GM18508 (cell line): Measurements from ENCODE around the gene PLEKHH2.
"Not testable (repeated sequence)": the region's sequence is repeated elsewhere in the genome, so short reads cannot be mapped to it uniquely, and the experiment has no call there.

Source experiments
- ATAC-seq: cut with Tn5 transposase; IDR thresholded peaks from one replicate; pipeline ENCODE4 v1.9.1; 2021; ENCODE audit warnings: moderate number of reproducible peaks; ENCODE audit not compliant: insufficient read depth, unreplicated experiment

PLEKHH2 gene

DNA sequence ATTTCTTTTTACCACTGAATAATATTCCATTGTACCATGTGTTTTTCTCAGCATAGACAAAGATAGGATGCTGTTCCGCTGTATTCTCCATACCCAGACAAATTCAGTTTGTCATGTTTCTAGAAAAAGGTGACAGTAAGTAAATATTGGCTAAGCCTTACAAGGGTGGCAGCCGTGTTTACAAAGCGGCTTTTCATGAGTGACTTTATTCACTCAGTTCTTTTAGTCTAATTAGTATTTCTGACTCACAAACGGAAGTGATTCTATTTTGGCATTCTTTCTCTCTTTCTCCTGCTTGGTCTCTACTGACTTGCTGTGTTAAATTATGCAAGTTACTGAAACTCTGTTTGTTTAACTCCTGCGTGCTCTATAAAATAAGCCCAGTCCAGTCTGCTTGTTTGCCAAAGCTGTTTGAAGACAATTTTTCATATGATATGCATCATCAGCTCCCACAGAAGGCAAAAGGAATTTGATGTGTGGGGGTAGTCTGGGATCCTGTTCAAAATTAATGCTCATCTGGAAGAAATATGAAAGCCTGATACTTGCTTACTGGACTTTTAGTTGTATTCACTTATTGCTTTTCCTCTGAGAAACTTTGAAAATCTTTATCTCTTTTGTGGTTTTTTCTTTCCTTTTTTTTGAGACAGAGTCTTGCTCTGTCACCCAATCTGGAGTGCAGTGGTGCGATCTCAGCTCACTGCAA lies 2.3 kb upstream of the PLEKHH2 start:
- no peak for ATAC-seq

DNA sequence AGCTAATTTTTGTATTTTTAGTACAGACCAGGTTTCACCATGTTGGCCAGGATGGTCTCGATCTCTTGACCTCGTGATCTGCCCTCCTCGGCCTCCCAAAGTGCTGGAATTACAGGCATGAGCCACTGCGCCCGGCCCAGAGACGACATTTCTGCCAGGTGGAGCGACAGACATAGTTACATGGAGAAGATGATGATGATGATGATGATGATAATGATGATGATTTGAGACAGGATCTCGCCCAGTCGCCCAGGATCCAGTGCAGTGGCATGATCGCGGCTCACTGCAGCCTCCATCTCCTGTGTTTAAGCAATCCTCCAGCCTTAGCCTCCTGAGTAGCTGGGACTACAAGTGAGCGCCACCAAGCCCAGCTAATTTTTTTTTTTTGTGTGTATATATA lies 907 bp upstream of the PLEKHH2 start:
- ATAC-seq, result not testable (repeated sequence)

DNA sequence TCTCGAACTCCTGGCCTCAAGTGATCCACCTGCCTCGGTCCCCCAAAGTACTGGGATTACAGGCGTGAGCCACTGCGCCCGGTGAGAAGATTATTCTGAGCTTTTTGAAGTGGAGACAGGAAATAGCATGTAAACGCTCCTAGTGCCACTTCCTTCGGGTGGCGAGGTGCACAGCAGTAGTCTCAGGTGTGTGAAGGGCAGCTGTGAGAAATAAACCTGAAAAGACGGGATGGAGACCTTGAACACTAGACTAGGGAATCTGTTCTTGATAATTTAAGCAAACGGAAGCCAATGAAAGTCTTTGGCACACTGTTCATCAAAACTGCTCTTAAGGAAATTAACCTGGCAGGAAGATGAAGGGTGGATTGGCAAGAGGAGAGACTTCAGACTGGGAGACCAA lies 439 bp upstream of the PLEKHH2 start:
- no peak for ATAC-seq

DNA sequence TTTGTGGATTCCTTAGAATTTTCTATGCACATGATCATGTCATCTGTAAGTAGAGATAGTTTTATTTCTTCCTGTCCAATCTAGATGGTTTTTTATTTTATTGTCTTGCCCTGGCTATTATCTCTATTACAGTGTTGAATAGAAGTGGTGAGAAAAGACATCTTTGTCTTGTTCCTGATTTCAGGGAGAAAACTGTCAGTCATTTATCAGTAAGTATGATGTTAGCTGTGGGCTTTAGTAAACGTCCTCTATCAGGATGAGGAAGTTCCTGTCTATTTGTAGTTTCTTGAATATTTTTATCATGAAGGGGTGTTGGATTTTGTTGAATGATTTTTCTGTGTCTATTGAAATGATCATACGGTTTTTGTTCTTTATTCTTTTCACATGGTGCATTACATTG lies 5.3 kb downstream of the PLEKHH2 start:
- ATAC-seq, result no peak

DNA sequence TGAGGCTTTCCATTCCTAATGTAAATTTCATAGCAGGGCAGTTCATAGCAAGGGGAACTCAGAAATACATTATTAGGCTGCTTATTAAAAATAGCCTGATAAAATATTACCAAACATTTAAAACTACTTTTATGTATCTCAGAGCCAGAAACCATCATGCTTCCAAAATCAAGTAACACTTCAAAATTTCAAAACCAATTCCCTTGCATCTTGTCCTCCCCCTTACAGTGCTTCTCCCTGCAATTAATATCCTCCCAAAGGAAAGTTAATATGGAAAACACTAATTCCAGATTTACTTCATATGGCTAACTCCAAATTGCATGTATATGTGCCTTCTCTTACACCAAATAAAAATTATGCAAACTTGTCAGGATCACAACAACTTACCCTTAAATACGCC lies 6.6 kb downstream of the PLEKHH2 start:
- no peak for ATAC-seq

DNA sequence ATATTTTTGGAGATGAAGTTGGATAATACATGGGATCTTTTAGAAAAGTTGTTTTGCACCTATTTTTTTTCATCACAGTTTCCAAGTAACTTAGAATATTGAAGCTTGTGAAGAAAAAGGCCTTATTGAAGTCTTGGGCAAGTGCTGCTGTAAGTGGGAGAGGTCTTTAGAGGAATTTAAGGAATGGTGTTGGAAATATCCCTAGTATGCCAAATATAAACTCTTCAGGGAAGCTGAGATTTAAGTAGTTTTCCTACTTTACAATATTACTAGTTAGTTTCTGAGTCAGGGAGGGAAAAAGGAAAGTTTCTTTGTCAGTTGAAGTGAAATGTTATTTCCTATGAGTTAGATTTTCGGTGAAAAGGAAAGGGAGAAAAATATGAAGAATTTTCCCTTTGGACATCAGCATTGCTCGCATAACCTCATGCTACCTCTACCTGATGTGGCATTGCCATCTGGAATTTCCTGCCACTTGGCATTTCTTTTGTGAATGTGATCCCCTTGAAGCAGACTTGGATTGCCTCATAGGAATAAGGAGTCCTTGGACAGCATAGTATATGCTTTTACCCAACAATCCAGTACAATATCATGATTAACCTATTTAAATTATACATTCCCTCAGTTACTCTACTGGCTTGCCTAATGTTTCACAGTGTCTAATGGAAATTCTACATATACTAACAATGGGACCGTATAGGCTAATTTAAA lies 12.1 kb downstream of the PLEKHH2 start:
- ATAC-seq, result no peak

DNA sequence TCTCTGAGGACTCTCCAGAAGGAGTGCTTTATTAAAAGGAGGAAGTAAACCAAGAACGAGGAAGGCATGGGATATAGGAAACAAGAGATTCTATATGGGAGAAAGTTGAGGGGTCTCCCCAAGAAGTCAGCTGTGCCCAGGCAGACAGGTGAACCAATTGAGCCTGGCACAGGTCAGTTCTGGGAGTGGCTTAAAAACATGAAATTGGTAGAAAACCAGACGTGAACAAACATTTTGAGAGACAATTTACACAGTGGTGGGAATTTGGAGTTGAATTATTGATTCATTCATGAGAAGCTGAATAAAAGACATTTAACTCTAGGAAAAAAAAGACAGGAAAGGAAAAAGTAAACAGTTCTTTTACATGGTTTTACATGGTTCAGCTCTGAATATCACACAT lies 16.4 kb downstream of the PLEKHH2 start:
- no peak for ATAC-seq

DNA sequence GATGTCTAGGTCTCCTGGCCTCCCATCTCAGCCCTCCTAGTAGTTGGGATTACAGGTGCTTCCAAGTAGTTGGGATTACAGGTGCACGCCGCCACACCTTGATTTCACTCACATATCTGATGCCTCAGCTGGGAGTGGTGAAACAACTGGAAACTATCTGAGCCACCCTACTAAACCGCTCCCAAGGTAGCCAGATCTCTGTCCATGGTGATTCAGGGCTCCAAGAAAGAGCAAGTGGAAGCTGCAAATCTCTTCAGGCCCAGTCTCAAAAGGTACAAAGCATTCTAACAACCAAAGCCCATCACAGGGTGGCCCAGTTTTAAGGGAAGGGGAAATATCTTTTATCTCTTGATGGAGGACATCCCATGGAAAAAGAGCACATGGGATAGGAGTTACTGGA lies 20.2 kb downstream of the PLEKHH2 start:
- ATAC-seq, result no peak

DNA sequence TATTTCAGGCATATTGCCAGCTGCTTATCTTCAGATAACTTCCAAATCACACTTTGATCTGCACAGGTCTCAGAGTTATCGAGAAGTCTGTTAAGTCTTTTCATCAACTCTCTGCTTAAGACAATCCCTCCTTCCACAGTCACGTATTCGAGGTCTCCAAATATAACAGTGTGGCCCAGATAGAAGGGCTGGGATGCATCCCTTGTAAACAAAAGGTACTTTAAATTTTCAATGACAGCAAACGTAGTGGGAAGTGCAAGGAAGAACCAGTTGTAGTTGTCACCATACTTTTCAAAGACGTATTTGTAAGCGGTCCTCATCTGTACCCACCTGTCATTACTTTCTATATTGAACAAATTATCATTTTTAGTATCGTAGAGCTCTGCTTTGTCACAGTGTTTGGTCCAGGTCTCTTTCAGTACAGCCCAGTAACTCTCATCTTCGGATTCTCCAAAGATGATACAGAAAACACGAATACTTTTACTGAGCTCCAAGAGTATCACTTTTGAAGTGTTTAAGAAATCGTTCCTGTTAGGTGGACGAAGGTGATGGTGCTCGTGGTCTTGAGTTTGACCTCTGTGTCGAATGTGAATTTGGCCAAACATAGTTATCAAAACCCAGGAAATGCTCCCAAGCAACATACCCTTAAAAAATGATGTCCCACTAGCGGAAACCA lies 38.7 kb downstream of the PLEKHH2 start:
- no peak for ATAC-seq

DNA sequence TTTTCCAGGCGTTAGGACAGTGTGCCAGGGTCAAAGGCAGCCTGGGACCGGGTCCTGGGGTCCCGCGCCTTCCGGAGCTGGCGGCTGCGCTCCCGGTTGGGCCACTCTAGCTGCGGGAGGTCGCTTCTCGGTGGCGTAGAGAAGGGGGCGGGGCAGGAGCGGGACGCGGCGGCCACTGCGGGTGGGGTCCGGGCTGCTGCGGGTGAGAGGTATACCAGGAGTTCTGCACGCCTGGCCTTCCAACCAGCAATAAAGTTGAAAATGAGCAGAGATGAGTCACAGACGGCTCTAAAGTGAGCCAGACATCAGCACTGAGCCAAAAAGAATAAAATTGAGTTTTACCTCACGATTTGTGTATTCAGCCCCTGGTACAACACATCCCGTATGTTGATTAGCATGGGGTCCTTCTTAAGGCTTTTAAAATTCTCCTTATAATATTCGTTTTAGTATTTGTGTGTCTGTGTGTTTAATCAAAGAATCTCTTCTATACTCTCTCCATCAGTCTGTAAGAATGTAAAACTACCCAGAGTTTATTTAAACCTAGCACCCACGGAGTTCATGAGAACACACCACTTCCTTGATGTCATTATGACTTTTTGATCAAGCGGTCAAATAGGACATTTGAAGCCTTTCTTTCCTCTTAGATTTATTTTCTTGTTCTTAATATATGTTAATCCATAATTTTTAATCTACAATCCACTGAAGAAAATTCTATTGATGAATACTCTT lies 39.4 kb downstream of the PLEKHH2 start, which contains the start of gene C1GALT1C1L:
C1GALT1C1L (minus strand) TSS at position 108 of the 729 bp plus-strand sequence; CDS start at position 1, 107 bp downstream.
- no peak for ATAC-seq

DNA sequence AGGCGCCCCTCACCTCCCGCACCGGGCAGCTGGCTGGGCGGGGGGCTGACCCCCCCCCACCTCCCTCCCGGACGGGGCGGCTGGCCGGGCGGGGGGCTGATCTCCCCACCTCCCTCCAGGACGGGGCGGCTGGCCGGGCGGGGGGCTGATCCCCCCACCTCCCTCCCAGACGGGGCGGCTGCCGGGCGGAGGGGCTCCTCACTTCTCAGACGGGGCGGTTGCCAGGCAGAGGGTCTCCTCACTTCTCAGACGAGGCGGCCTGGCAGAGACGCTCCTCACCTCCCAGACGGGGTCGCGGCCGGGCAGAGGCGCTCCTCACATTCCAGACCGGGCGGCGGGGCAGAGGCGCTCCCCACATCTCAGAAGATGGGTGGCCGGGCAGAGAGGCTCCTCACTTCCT lies 40.7 kb downstream of the PLEKHH2 start:
- not testable (repeated sequence) for ATAC-seq

DNA sequence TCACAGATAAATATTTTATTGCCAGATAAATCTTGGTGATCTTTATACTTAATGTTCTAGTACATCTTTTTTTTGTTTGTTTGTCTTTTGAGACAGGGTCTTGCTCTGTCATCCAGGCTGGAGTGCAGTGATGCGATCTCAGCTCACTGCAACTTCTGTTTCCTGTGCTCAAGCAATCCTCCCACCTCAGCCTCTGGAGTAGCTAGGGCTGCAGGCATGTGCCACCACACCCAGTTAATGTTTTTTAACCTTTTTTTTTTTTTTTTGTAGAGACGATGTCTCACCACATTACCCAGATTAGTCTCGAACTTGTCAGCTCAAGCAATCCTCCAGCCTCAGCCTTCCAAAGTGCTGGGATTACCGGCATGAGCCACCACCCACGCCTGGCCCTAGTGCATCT lies 48.3 kb downstream of the PLEKHH2 start:
- no peak for ATAC-seq

DNA sequence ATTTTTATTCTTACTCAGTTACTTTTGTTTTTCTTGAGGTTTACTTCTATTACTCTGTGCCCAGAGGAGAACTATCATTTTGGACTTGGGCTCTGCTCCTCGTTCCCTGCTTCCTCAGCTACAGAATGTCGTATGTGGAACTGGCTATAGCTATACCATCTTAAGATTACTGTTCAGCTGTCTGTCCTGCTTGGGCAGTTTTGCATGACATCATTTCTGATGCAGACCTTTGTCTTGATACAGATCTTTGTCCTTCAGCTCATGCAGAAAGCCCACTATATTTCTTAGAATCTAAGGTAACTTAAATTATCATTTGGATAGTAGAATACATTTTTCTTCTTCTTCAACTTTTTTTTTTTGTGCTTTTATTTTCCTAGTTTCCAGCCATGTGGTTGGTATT lies 52.9 kb downstream of the PLEKHH2 start:
- no peak for ATAC-seq

DNA sequence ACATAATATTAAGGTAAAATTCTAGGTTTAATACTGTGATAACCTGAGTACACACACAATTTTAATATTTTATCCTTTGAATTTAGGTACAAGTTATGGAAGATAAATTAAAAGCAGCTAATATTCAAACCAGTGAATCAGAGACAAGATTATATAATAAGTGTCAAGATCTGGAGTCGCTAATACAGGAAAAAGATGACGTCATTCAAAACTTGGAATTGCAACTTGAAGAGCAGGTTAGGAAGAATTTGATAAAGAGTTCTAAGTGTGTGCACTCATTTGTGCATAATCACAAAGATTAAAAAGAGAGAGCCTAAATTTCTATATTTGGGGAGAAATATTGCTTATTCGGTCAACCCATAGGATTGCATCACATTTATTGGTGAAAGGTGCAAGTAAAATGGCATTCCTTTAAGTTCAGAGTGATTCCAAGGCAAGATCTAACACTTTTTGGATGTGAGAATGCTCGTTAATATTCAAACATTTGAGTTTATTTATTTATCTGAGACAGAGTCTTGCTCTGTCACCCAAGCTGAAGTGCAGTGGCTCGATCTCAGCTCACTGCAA lies 55.5 kb downstream of the PLEKHH2 start:
- no peak for ATAC-seq

DNA sequence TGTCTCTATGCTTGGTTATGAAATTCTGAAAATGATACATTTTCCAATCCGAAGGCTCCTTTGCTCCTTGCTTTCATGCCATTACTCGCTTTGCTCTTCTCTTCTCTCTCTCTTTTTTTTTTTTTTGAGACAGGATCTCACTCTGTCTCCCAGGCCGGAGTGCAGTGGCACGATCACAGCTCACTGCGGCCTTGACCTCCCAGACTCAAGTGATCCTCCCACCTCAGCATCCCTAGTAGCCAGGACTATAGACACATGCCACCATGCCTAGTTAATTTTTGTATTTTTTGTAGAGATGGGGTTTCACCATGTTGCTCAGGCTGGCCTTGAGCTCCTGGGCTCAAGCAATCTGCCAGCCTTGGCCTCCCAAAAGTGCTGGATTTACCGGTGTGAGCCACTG lies 61.1 kb downstream of the PLEKHH2 start:
- ATAC-seq, result not testable (repeated sequence)

DNA sequence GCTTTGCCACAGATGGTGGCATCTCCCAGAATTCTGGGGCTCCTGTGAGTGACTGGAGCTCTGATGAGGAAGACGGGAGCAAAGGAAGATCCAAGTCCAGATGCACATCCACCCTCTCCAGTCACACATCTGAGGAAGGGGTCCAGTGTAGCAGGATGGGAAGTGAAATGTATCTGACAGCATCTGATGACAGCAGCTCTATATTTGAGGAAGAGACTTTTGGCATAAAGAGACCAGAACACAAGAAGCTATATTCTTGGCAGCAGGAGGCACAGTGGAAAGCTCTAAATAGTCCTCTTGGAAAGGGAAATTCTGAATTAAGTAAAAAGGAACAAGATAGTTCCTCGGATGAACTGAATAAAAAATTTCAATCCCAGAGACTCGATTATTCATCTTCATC lies 62.7 kb downstream of the PLEKHH2 start:
- no peak for ATAC-seq

DNA sequence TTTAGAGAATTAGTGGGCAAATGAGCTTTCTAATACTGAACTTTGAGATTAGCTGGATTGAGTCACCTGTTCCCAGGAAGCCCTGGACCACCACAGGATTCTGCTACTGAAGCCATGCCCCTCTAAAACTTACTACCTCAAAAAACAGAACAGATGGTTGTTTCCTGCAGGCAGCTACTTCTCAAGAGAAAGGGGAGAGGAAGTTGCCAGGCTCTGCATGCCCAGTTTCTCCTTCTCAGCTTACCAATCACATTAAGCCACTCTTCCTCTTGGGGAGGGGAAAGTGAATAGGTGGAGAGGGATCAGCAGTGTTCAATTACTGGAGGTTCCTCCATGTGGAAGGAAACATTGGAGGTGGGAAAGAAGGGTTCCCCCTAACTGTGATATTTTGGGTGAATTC lies 64.1 kb downstream of the PLEKHH2 start:
- no peak for ATAC-seq

DNA sequence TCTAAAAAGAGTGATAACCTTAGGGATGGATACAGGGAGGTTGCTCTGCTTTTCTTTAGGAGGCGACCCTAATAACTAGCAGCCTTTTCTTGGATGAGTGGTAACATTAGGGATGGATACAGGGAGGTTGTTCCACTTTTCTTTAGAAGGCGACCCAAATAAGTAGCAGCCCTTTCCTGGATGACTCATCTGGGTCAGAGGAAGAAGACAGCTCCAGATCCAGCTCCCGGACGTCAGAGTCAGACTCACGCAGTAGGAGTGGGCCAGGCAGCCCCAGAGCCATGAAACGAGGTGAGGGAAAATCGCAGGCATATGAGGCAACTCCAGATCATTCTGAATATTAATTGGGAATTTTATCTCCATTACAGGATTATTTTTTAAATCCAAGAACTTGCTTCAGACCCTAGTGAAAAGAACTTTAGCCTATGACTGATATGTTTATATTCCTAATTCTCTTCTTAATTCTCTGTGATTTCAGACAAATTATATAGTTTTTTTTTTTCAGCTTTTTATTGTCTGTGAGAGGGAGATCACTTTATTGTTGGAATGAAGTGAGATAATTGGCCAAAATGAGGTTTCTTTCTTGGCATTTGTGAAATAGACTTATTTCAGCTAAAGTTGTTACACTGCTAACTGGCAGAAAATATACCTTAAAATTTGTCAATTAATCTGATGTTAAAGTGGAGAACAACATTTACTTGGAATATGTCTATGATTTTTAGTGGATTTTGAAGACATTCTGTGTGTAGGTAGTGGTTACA lies 70.4 kb downstream of the PLEKHH2 start:
- no peak for ATAC-seq

DNA sequence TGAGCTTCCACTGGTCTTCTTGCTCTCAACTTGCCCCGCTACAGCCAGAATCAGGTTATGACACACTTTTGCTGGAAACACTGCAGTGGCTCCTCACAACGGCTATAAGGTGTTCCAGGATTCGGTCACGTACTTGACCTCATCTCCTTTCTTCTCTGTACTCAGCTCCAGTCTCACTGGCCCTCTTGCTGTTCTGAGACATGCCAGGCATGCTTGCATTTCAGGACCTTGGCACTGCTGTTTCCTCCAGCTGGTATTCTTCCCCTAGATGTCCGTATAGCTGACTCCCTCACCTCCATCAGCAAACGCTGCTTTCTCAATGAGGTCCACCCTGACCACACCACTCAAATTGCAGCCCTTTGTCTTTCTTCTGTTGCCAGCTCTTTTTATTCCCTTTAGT lies 71.1 kb downstream of the PLEKHH2 start:
- no peak for ATAC-seq

DNA sequence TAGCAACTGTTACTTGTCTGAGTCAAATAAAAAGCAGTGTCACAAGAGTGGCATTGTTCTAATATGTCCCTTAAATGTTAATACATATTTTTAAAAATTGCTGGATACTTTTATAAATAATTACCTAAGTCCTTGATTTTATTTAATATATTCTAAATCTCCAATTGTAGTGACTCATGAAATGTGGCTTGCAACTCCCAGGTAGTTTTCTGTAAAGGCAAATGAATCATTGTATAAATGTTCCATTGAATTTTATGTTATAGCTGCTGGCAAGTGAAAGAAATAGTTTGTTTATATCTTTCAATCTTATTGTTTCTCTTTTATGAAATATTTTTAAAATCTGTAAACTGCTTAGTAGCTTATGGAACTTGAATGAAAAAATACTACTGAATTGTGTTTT lies 71.8 kb downstream of the PLEKHH2 start:
- no peak for ATAC-seq
